HFF-Myc (cell line): ENCODE measurements around the gene SHE.

Source experiments
- DNase-seq: peaks from one replicate; pipeline ENCODE4 v3.0.0-alpha.2; 2011; ENCODE audit warnings: low read depth; ENCODE audit errors: extremely low read depth
- H3K4me3 ChIP-seq: replicated peaks from 2 replicates; pipeline ENCODE4 v1.5.1; 2011; ENCODE audit warnings: low read depth, mild to moderate bottlenecking, control low read depth, low read length
- CTCF ChIP-seq: IDR thresholded peaks from 2 replicates; pipeline ENCODE4 v1.5.1; 2012; ENCODE audit warnings: mild to moderate bottlenecking, low read depth, low read length, control low read depth; ENCODE audit errors: missing control alignments

The SHE gene

DNA sequence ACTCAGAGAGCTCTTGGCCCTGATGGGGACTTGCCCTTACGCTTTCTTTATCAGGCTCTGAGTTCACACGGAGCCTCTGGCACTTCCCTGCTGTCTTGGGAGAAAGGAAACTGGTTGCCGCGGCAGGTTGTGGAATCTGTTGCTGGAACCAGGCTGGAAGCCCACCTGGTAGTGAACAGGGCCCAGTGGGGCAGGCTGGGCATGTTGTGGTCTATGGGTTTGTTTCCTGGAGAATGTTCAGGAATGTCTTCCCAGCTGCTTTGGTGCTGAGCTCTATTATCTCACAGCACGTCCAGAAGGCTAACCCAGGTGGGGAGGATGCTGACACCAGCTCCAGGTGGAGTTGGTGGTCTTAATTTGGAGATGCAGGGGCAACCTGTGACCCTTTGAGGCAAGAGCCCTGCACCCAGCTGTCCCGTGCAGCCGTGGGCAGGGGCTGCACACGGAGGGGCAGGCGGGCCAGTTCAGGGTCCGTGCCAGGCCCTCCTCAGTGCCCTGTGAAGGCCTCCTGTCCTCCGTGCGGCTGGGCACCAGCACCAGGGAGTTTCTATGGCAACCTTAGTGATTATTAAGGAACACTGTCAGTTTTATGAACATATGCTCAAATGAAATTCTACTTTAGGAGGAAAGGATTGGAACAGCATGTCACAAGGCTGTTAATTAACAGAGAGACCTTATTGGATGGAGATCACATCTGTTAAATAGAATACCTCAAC, 33.5 kb downstream of the SHE start:
- no peak overlapping the region for H3K4me3 ChIP-seq
- no peak for DNase-seq
- TF ChIP-seq CTCF = no peak

DNA sequence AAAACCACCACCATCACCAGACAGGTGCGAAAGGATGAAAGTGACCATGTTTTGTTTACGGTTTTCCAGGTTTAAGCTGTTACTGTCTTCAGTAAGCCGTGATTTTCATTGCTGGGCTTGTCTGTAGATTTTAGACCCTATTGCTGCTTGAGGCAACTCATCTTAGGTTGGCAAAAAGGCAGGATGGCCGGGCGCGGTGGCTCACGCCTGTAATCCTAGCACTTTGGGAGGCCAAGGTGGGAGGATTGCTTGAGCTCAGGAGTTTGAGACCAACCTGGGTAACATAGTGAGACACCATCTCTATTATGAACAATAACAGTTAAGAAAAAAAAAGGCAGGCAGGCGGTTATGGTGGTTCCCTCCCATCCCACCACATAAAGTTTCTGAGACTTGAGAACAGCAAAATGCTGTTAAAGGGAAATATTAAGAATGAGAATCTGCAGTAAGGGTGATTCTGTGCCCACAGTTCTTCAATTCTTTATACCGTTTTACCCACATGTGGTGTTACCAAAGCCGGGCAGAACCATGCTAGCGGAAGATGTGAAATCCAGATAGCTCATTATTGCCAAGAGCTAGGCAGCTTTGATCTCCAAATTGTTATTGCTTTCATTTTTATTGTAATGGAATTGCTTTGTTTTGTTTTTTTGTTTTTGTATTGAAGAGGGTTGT, 34.6 kb downstream of the SHE start:
- DNase-seq = no peak

GRCh38 chr1:154466921-154467417, 35.2 kb downstream of the SHE start:
- peak; percentile 12 for TF ChIP-seq CTCF
- H3K4me3 ChIP-seq = no peak overlapping the region
- DNase-seq = no peak

More for the DNA sequence above, 34.6 kb downstream of the SHE start:
- no peak for TF ChIP-seq CTCF
- no peak overlapping the region for H3K4me3 ChIP-seq

DNA sequence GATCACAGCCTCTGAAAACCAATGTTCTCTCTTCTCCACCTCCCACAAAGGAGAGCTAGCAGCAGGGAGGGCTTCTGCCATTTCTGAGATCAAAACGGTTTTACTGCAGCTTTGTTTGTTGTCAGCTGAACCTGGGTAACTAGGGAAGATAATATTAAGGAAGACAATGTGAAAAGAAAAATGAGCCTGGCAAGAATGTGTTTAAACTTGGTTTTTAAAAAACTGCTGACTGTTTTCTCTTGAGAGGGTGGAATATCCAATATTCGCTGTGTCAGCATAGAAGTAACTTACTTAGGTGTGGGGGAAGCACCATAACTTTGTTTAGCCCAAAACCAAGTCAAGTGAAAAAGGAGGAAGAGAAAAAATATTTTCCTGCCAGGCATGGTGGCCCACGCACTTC, 36.0 kb downstream of the SHE start:
- no peak overlapping the region for H3K4me3 ChIP-seq
- no peak for DNase-seq
- TF ChIP-seq CTCF = no peak

DNA sequence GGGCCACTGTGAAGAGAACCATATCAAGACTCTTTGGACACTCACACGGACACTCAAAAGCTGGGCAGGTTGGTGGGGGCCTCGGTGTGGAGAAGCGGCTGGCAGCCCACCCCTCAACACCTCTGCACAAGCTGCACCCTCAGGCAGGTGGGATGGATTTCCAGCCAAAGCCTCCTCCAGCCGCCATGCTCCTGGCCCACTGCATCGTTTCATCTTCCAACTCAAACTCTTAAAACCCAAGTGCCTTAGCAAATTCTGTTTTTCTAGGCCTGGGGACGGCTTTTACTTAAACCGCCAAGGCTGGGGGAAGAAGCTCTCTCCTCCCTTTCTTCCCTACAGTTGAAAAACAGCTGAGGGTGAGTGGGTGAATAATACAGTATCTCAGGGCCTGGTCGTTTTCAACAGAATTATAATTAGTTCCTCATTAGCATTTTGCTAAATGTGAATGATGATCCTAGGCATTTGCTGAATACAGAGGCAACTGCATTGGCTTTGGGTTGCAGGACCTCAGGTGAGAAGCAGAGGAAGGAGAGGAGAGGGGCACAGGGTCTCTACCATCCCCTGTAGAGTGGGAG, 36.5 kb downstream of the SHE start:
- no peak for TF ChIP-seq CTCF

GRCh38 chr1:154463512-154463990, 38.7 kb downstream of the SHE start:
- no peak overlapping the region for H3K4me3 ChIP-seq
- TF ChIP-seq CTCF = no peak
- DNase-seq = no peak

More for the DNA sequence above, 36.5 kb downstream of the SHE start:
- no peak overlapping the region for H3K4me3 ChIP-seq
- DNase-seq = no peak
